Measurements from ENCODE around the gene DOCK1. TPM values are rescaled to one million over a fixed set of nuclear protein-coding genes. Genes with fewer than 3 reads are reported as not detected.
A peak's percentile ranks its signal among the peaks of the same experiment; 100 is the strongest.

Gene DOCK1
- total RNA-seq, 1 donor from 2014 or later, result 74.8 TPM

DNA sequence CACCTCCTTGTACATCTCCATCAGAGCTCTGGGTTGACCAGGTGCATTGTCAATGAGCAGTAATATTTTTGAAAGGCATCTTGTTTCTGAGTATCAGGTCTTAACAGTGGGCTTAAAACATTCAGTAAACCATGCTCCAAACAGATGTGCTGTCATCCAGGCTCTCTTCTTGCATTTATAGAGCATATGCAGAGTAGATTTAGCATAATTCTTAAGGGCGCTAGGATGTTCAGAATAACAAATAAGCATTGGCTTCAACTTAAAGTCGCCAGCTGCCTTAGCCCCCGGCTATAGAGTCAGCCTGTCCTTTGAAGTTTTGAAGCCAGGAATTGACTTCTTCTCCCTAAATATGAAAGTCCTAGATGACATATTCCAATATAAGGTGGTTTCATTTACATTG, 421.7 kb downstream of the DOCK1 start:
- Mint-ChIP-seq H3K4me3 (no peak overlapping the region), H3K9me3 (peaks cover 3% of the 10 kb centered on the region), H3K4me1 (no peaks in the 10 kb centered on the region), H3K36me3 (peaks cover 8% of the 10 kb centered on the region), H3K27ac (no peak overlapping the region), H3K27me3 (ENCODE audit: low read depth) (no peaks in the 10 kb centered on the region)
- DNase-seq (ENCODE audit: low spot score in 2 of 2, unreplicated experiment in 2 of 2), result no peak
- TF ChIP-seq CTCF (IDR thresholded peaks at IDR 0.05; ENCODE audit: unreplicated experiment), result no peak

- no peak overlapping the region for H3K4me3 Mint-ChIP-seq
- no peak for TF ChIP-seq CTCF (IDR thresholded peaks at IDR 0.05; ENCODE audit: unreplicated experiment)
- H3K4me1 Mint-ChIP-seq, result no peaks in the 10 kb centered on the region
- DNase-seq (ENCODE audit: low spot score in 2 of 2, unreplicated experiment in 2 of 2), result no peak
- no peak overlapping the region for H3K27ac Mint-ChIP-seq
- H3K9me3 Mint-ChIP-seq, result peaks cover 3% of the 10 kb centered on the region
- H3K27me3 Mint-ChIP-seq (ENCODE audit: low read depth), result no peaks in the 10 kb centered on the region
- peaks cover 8% of the 10 kb centered on the region for H3K36me3 Mint-ChIP-seq
These were observed 426.5 kb downstream of the DOCK1 start for GRCh38 chr10:127331696-127332095.

- H3K4me3 Mint-ChIP-seq, result no peak overlapping the region
- H3K4me1 Mint-ChIP-seq, result no peaks in the 10 kb centered on the region
- H3K27ac Mint-ChIP-seq, result no peak overlapping the region
- no peak for DNase-seq (ENCODE audit: low spot score in 2 of 2, unreplicated experiment in 2 of 2)
- TF ChIP-seq CTCF (IDR thresholded peaks at IDR 0.05; ENCODE audit: unreplicated experiment), result no peak
- H3K27me3 Mint-ChIP-seq (ENCODE audit: low read depth), result no peaks in the 10 kb centered on the region
- H3K9me3 Mint-ChIP-seq, result peaks cover 3% of the 10 kb centered on the region
- H3K36me3 Mint-ChIP-seq, result peaks cover 8% of the 10 kb centered on the region
These were observed 427.4 kb downstream of the DOCK1 start for GRCh38 chr10:127332631-127333030.

GRCh38 chr10:127337801-127338200, 432.6 kb downstream of the DOCK1 start:
- no peak overlapping the region for H3K4me3 Mint-ChIP-seq
- no peak for TF ChIP-seq CTCF (IDR thresholded peaks at IDR 0.05; ENCODE audit: unreplicated experiment)
- no peaks in the 10 kb centered on the region for H3K36me3 Mint-ChIP-seq
- no peak for DNase-seq (ENCODE audit: low spot score in 2 of 2, unreplicated experiment in 2 of 2)
- no peaks in the 10 kb centered on the region for H3K27me3 Mint-ChIP-seq (ENCODE audit: low read depth)
- peaks cover 8% of the 10 kb centered on the region for H3K4me1 Mint-ChIP-seq
- peak overlapping the region; percentile 9 for H3K27ac Mint-ChIP-seq
- H3K9me3 Mint-ChIP-seq, result no peaks in the 10 kb centered on the region

DNA sequence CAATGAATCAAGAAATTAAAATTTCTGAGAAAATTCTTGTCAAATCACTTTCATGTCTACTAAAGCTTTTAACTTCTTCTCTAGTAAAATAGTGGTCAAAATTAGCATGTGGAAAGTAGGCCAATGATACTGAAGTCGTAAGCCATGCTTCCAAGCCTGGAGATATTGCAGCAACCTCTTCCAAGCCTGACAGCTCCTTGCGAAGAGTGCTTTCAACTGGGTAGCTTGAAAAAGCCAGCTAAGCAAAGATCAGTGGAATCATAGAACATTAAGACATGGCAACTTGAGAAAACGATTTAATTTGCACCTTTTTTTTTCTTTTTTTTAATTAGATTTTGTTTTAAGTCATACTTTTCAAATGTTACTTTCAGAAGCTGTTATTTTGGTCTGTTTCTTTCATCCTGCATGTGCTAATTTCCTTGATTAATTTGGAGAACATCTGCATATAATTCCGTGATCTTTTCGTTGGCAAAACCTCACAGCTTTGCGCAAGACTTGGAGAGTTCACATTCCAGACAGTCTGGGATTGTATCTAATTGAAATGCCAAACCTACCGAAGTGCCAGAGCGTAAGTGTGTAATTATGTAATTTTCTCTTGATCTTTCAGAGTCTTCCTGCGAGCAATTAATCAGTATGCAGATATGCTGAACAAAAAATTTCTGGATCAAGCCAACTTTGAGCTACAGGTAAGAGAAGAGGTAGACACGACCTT, 433.3 kb downstream of the DOCK1 start:
- Mint-ChIP-seq H3K27me3 (ENCODE audit: low read depth) (no peaks in the 10 kb centered on the region), H3K4me1 (peaks cover 8% of the 10 kb centered on the region), H3K4me3 (no peak overlapping the region), H3K36me3 (no peaks in the 10 kb centered on the region), H3K27ac (no peak overlapping the region), H3K9me3 (no peaks in the 10 kb centered on the region)
- DNase-seq (ENCODE audit: low spot score in 2 of 2, unreplicated experiment in 2 of 2), result no peak
- TF ChIP-seq CTCF (IDR thresholded peaks at IDR 0.05; ENCODE audit: unreplicated experiment), result no peak

Data from mesothelial cell of epicardium (in vitro differentiated cells).